Neuron (in vitro differentiated cells): ENCODE data around the gene C11orf42.

Experiments
- H2AFZ ChIP-seq: one replicate; pipeline ENCODE4 v1.6.1; 2013; ENCODE audit warnings: low read depth, mild to moderate bottlenecking, inconsistent platforms, low read length, moderate library complexity
- H3K27me3 ChIP-seq: one replicate; pipeline ENCODE4 v1.6.1; 2013; ENCODE audit warnings: low read length; ENCODE audit not compliant: insufficient read depth
- H3K36me3 ChIP-seq: one replicate; pipeline ENCODE4 v1.6.1; 2013; ENCODE audit warnings: low read length; ENCODE audit not compliant: insufficient read depth
- H3K4me1 ChIP-seq: one replicate; pipeline ENCODE4 v1.6.1; 2013; ENCODE audit warnings: low read length; ENCODE audit not compliant: insufficient read depth
- H3K4me3 ChIP-seq: 2 replicates; pipeline ENCODE4 v1.5.1; 2013; ENCODE audit warnings: mild to moderate bottlenecking, low read length, moderate library complexity
- H3K9me3 ChIP-seq: one replicate; pipeline ENCODE4 v1.6.1; 2013; ENCODE audit warnings: low read length

C11orf42 gene

GRCh38 chr11:6249770-6250555, 44.6 kb downstream of the C11orf42 start:
- no peaks in the 10 kb centered on the region for H3K9me3 ChIP-seq
- H3K4me3 ChIP-seq, result no peak overlapping the region
- no peaks in the 10 kb centered on the region for H3K36me3 ChIP-seq
- H3K27me3 ChIP-seq, result peaks cover 5% of the 10 kb centered on the region
- H3K4me1 ChIP-seq, result no peaks in the 10 kb centered on the region
- H2AFZ ChIP-seq, result no peak overlapping the region

DNA sequence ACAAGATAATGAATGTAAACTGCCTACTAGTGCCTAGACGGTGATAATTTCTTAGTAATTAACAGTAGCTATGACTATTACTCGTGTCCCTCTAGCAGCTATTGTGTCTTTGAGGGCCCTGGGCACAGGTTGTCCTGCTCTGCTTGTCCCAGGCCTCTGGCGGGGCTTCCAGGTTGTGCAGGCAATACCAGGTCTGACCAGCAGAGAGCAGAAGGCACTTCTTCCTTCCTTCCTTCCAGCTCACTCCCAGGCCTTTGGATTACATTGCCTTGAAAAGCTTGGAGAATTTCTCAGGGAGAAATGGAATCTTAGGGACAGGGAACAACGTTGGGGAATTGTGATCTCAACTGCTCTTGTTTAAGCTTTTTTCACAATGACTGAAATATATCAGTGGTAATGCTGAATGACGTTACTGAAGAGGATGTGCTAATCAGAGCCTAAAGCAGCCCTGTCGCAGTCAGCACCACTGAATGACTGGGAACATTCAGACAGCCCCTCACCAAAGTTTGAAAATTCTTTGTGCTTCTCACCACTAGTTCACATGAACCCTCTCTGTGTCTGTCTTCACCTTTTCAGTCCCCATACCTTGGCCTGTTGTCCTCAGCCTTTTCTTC, 45.9 kb downstream of the C11orf42 start:
- no peak overlapping the region for H3K4me3 ChIP-seq
- H3K36me3 ChIP-seq, result no peaks in the 10 kb centered on the region
- H3K9me3 ChIP-seq, result no peaks in the 10 kb centered on the region
- peaks cover 8% of the 10 kb centered on the region for H3K27me3 ChIP-seq
- H2AFZ ChIP-seq, result no peak overlapping the region
- no peaks in the 10 kb centered on the region for H3K4me1 ChIP-seq

- Histone ChIP-seq H3K36me3 (no peaks in the 10 kb centered on the region), H3K9me3 (no peaks in the 10 kb centered on the region), H3K4me3 (no peak overlapping the region), H2AFZ (no peak overlapping the region), H3K27me3 (peaks cover 16% of the 10 kb centered on the region), H3K4me1 (no peaks in the 10 kb centered on the region)
These were observed 46.7 kb downstream of the C11orf42 start for GRCh38 chr11:6251990-6252473.

GRCh38 chr11:6253197-6253596, 47.8 kb downstream of the C11orf42 start:
- Histone ChIP-seq H3K4me3 (no peak overlapping the region), H3K27me3 (peaks cover 26% of the 10 kb centered on the region), H3K36me3 (no peaks in the 10 kb centered on the region)

GRCh38 chr11:6258141-6258540, 52.8 kb downstream of the C11orf42 start:
- Histone ChIP-seq H3K4me1 (peaks cover 5% of the 10 kb centered on the region), H2AFZ (no peak overlapping the region), H3K9me3 (peaks cover 2% of the 10 kb centered on the region), H3K36me3 (no peaks in the 10 kb centered on the region), H3K27me3 (peaks cover 59% of the 10 kb centered on the region), H3K4me3 (no peak overlapping the region)

More at GRCh38 chr11:6253197-6253596, 47.8 kb downstream of the C11orf42 start:
- Histone ChIP-seq H3K4me1 (no peaks in the 10 kb centered on the region), H2AFZ (no peak overlapping the region), H3K9me3 (no peaks in the 10 kb centered on the region)

DNA sequence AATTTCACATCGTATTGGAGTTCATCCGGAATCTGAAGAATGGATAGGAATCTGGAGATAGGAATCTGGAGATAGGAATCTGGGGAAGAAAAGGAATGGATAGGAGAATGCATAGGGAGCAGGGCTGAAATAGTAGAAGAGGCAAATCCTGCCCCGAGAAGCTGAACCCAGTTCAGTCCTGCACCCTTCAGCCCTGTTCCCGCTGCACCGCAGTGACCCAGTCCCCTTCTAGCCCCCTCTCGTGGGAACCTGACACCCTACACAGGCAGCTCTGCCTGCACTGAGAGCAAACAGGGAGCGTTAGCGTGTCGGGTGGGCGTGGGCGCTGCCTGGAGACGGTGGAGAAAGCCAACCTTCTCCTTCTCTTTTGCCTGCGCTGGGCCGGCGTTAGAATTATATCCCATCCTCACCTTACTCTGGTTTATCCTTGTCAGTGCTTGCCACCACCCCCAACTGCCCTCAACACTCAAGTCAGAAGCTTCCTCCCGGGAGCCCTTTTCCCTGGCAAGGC, 53.3 kb downstream of the C11orf42 start:
- no peak overlapping the region for H2AFZ ChIP-seq
- peaks cover 2% of the 10 kb centered on the region for H3K9me3 ChIP-seq
- no peaks in the 10 kb centered on the region for H3K36me3 ChIP-seq
- peaks cover 5% of the 10 kb centered on the region for H3K4me1 ChIP-seq
- peaks cover 59% of the 10 kb centered on the region for H3K27me3 ChIP-seq
- H3K4me3 ChIP-seq, result no peak overlapping the region

DNA sequence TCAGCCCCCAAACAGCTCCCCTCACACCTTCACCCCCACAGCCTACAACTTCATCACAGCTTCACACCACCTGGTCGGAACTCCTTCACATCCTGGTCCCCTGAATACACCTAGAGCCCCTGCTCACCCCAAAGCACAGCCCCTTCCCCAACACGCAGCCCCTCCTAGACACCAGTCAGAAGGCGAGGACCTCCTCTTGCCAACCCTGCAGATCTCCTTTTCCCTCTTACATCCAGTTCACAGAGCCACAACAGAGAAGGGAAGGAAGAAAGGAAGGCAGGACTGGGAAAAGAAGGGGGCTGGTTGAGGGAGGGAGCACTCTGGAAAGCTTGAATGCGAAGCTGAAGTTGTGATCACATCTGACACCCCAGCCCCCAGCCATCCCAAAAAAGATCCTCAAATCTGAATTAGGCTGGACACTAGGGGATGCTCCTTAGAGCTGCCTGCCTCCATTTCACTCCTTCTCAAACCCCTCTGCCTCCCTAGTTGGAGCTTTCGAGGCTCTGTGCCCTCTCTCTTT, 54.9 kb downstream of the C11orf42 start:
- Histone ChIP-seq H3K9me3 (peaks cover 2% of the 10 kb centered on the region), H3K4me1 (peaks cover 5% of the 10 kb centered on the region), H3K36me3 (no peaks in the 10 kb centered on the region), H3K4me3 (no peak overlapping the region), H2AFZ (no peak overlapping the region), H3K27me3 (peaks cover 60% of the 10 kb centered on the region)
